Sigmoid colon (tissue), 4 donors: ENCODE data around the gene NOTCH2NLA.
"Not testable (repeated sequence)": the region's sequence is repeated elsewhere in the genome, so short reads cannot be mapped to it uniquely, and the experiment has no call there.

ENCODE experiments used
- CTCF ChIP-seq, 4 experiments: fragments of 450-650 bp in 3 of 4; fragments of 200-600 bp in 1 of 4; IDR thresholded peaks; one replicate each; pipeline ENCODE4 v1.5.1; 2016 to 2019; ENCODE audit warnings: antibody characterized with exemption in 4 of 4, mild to moderate bottlenecking in 3 of 4, moderate library complexity in 2 of 4
- POLR2A ChIP-seq, 2 donors: fragments of 450-650 bp; IDR thresholded peaks; one replicate each; pipeline ENCODE4 v1.6.1; 2016; ENCODE audit warnings: antibody characterized with exemption in 2 of 2, mild to moderate bottlenecking in 2 of 2, moderate library complexity in 2 of 2
- POLR2AphosphoS5 ChIP-seq, 4 donors: sonication (generic); formaldehyde crosslinking; IDR thresholded peaks; one replicate each; pipeline ENCODE4 v1.6.1; 2017; ENCODE audit warnings: antibody characterized with exemption in 4 of 4

- not testable (repeated sequence) for TF ChIP-seq POLR2A, CTCF, POLR2AphosphoS5 (IDR thresholded peaks at IDR 0.05)
Measured at GRCh38 chr1:146272734-146273133, 43.9 kb upstream of the NOTCH2NLA start.
